Brain microvascular endothelial cell (primary cell): Measurements from ENCODE around the gene RPL36AL.

Experiments
- DNase-seq: peaks from one replicate; pipeline ENCODE4 v3.0.0-alpha.2; 2020
- H3K27ac ChIP-seq: fragments of 250-450 bp; sonication (Bioruptor Pico); 2 replicates; pipeline ENCODE4 v1.5.1; 2020; ENCODE audit warnings: mild to moderate bottlenecking, moderate library complexity
- H3K27me3 ChIP-seq: fragments of 250-450 bp; sonication (Bioruptor Pico); replicated peaks from 2 replicates; pipeline ENCODE4 v1.5.1; 2020; ENCODE audit warnings: mild to moderate bottlenecking
- H3K36me3 ChIP-seq: fragments of 250-450 bp; sonication (Bioruptor Pico); replicated peaks from 2 replicates; pipeline ENCODE4 v1.5.1; 2020; ENCODE audit warnings: mild to moderate bottlenecking
- H3K4me3 ChIP-seq: 2 replicates; pipeline ENCODE4 v1.5.1; 2011; ENCODE audit warnings: low read depth, mild to moderate bottlenecking, control low read depth, low read length, moderate library complexity
- in situ Hi-C: cut with HindIII; loops from 2 replicates; pipeline ENCODE4 v1.10.0; 2017; ENCODE audit warnings: low sequenced_read_pairs, low pct_ligation_motif_present
- TF ChIP-seq, protein P1 (sequence below): IDR thresholded peaks from 2 replicates; pipeline ENCODE4 v1.5.1; 2011; ENCODE audit warnings: low read depth, mild to moderate bottlenecking, moderate library complexity, low read length, control low read depth, inconsistent platforms; ENCODE audit errors: missing control alignments

Gene RPL36AL

DNA sequence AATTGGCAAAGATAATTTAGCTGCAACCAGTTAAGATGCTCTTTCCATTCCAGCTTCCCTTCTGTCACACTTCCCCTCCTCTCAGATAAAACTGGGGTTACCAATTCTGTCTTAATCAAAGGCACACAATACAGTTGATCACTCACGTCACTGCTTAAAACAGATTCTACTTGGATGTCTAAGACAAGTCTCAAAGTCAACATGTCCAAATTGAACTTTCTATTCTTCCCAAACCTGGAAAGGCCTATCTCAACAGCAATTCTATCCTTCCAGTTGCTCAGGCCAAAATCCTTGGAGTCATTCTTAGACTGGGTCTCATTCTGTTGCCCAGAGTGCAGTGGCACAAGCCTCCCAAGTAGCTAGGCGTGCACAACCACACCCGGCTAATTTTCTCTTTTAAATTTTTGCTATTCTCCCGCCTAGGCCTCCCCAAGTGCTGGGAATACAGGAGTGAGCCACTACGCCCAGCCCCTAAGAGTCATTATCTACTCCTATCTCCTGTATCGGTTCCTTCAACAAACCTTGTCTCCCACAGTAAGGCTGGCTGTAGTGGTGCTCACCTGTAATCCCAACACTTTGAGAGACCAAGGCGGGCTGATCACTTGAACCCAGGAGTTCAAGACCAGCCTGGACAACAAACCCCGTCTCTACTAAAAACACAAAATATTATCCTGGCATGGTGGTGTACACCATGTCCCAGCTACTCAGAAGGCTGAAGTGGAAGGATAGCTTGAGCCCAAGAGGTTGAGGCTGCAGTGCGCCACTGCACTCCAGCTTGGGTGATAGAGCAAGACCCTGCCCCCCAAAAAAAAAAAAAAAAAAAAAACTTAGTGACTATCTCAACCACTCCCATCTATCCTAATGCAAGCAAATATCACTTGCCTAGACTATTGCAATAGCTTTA, 39.0 kb downstream of the RPL36AL start:
- in situ Hi-C loops: no loop called here
- no peaks in the 10 kb centered on the region for H3K27me3 ChIP-seq
- H3K36me3 ChIP-seq: peaks cover 41% of the 10 kb centered on the region
- TF ChIP-seq, protein P1, sequence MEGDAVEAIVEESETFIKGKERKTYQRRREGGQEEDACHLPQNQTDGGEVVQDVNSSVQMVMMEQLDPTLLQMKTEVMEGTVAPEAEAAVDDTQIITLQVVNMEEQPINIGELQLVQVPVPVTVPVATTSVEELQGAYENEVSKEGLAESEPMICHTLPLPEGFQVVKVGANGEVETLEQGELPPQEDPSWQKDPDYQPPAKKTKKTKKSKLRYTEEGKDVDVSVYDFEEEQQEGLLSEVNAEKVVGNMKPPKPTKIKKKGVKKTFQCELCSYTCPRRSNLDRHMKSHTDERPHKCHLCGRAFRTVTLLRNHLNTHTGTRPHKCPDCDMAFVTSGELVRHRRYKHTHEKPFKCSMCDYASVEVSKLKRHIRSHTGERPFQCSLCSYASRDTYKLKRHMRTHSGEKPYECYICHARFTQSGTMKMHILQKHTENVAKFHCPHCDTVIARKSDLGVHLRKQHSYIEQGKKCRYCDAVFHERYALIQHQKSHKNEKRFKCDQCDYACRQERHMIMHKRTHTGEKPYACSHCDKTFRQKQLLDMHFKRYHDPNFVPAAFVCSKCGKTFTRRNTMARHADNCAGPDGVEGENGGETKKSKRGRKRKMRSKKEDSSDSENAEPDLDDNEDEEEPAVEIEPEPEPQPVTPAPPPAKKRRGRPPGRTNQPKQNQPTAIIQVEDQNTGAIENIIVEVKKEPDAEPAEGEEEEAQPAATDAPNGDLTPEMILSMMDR: no peak
- DNase-seq: no peak
- no peak overlapping the region for H3K4me3 ChIP-seq
- no peak overlapping the region for H3K27ac ChIP-seq

DNA sequence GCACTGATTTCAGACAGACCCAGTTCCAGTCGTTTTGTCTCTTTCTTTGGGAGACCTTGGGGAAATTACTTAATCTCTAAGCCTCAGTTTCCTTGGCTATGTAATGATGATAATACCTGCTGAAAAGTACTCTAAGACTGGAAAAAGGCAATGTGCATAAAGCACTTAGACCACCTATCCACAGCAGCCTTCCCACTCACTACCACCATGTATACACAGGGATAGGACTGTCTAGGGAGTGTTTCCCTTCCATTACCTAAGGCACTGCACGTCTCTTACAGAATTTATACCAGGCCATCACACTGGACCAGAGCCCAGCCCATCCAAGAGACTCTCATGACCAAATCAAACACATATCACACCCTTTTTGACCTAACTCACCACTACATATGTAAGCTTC, 40.6 kb downstream of the RPL36AL start:
- TF ChIP-seq, protein P1: no peak
- no peak for DNase-seq
- no peak overlapping the region for H3K27ac ChIP-seq
- H3K4me3 ChIP-seq: no peak overlapping the region
- H3K27me3 ChIP-seq: no peaks in the 10 kb centered on the region
- in situ Hi-C loops: no loop called here
- peaks cover 31% of the 10 kb centered on the region for H3K36me3 ChIP-seq

DNA sequence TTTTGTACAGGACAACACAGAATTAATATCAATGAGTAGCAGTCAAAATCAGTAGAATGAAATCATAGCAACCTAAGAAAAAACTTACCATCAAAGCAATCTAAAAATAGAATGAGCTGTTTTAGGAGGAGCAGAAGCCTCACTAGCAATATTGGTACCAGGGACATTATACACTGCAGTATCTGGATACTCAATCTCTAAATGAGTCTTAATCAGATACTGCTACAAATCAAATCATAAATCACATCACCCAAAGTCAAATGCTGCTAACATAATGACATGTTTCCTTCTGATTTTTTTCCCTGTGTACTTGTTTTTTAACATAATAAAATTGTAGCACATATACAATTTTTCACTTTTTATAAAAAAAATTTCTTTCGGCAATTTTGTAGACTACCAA, 42.3 kb downstream of the RPL36AL start:
- in situ Hi-C loops: no loop called here
- peaks cover 19% of the 10 kb centered on the region for H3K36me3 ChIP-seq
- H3K4me3 ChIP-seq: no peak overlapping the region
- TF ChIP-seq, protein P1: no peak
- DNase-seq: no peak
- no peak overlapping the region for H3K27ac ChIP-seq
- no peaks in the 10 kb centered on the region for H3K27me3 ChIP-seq

GRCh38 chr14:49574038-49574437, 46.4 kb downstream of the RPL36AL start:
- Histone ChIP-seq H3K27me3 (no peaks in the 10 kb centered on the region), H3K27ac (no peak overlapping the region), H3K4me3 (no peak overlapping the region), H3K36me3 (peaks cover 7% of the 10 kb centered on the region)
- TF ChIP-seq, protein P1: no peak
- in situ Hi-C loops: no loop called here
- DNase-seq: no peak

DNA sequence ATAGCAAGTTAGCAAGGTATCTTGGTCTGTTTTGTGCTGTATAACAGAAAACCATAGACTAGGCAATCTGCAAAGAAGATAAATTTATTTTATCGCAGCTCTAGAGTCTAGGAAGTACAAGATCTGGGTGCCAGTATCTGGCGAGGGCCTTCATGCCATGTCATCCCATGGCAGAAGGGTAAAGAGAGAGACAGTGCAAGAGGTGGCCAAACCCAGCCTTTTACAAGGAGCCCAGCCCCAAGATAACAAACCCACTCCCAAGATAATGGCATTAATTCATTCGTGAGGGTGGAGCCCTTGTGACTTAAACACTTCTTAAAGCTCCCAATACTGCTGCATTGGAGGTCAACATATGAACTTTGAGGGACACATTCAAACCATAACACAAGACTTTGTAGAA, 51.1 kb downstream of the RPL36AL start:
- H3K27me3 ChIP-seq: no peaks in the 10 kb centered on the region
- H3K36me3 ChIP-seq: no peaks in the 10 kb centered on the region
- H3K27ac ChIP-seq: no peak overlapping the region
- H3K4me3 ChIP-seq: no peak overlapping the region
- TF ChIP-seq, protein P1: no peak
- in situ Hi-C loops: no loop called here
- no peak for DNase-seq
